Transverse colon (tissue), 4 donors: ENCODE data around the gene HECTD4.

Experiments
- EP300 ChIP-seq: sonication (generic); formaldehyde crosslinking; IDR thresholded peaks from one replicate; pipeline ENCODE4 v1.6.1; 2017; ENCODE audit warnings: antibody characterized with exemption, low read depth
- POLR2A ChIP-seq: fragments of 450-650 bp; IDR thresholded peaks from one replicate; pipeline ENCODE4 v1.6.1; 2016; ENCODE audit warnings: antibody characterized with exemption, mild to moderate bottlenecking, moderate library complexity
- POLR2AphosphoS5 ChIP-seq, 3 donors: sonication (generic); formaldehyde crosslinking; IDR thresholded peaks; one replicate each; pipeline ENCODE4 v1.6.1; 2016; ENCODE audit warnings: antibody characterized with exemption in 3 of 3
- TF ChIP-seq, protein P1 (sequence below), 5 experiments: fragments of 200-600 bp in 3 of 5; fragments of 450-650 bp in 2 of 5; sonication (generic) in 3 of 5; IDR thresholded peaks; 1 replicate in 2 of 5; 2 replicates in 3 of 5; pipeline ENCODE4 v1.5.1; 2016 to 2017; ENCODE audit warnings: antibody characterized with exemption in 5 of 5, inconsistent platforms in 3 of 5, mild to moderate bottlenecking in 2 of 5, moderate library complexity in 1 of 5

DNA sequence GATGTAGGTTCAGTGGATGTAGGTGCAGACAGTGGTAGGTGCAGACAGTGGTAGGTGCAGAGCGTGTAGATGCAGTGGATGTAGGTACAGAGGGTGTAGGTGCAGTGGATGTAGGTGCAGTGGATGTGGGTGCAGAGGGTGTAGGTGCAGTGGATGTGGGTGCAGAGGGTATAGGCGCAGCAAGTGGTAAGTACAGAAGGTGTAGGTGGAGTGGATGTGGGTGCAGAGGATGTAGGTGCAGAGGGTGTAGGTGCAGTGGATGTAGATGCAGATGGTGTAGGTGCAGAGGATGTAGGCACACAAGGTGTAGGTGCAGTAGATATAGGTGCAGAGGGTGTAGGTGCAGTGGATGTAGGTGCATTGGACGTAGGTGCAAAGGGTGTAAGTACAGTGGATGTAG lies 86.0 kb downstream of the HECTD4 start:
- TF ChIP-seq, protein P1, sequence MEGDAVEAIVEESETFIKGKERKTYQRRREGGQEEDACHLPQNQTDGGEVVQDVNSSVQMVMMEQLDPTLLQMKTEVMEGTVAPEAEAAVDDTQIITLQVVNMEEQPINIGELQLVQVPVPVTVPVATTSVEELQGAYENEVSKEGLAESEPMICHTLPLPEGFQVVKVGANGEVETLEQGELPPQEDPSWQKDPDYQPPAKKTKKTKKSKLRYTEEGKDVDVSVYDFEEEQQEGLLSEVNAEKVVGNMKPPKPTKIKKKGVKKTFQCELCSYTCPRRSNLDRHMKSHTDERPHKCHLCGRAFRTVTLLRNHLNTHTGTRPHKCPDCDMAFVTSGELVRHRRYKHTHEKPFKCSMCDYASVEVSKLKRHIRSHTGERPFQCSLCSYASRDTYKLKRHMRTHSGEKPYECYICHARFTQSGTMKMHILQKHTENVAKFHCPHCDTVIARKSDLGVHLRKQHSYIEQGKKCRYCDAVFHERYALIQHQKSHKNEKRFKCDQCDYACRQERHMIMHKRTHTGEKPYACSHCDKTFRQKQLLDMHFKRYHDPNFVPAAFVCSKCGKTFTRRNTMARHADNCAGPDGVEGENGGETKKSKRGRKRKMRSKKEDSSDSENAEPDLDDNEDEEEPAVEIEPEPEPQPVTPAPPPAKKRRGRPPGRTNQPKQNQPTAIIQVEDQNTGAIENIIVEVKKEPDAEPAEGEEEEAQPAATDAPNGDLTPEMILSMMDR (IDR thresholded peaks at IDR 0.05): no peak
- TF ChIP-seq EP300: no peak
- TF ChIP-seq POLR2AphosphoS5 (IDR thresholded peaks at IDR 0.05): no peak
- no peak for TF ChIP-seq POLR2A
